AG04450 (cell line): Measurements from ENCODE around the gene RETREG3. TPM values are rescaled to one million over a fixed set of nuclear protein-coding genes. Genes with fewer than 3 reads are reported as not detected.
"Not testable (repeated sequence)": the region's sequence is repeated elsewhere in the genome, so short reads cannot be mapped to it uniquely, and the experiment has no call there.

Source experiments
- CTCF ChIA-PET: fragments of 300-600, 350-600 bp; formaldehyde crosslinking; extraction: SDS; loops from one replicate; lab custom pipeline; 2022; ENCODE audit warnings: antibody characterized with exemption, inconsistent platforms; lab: Charles Lee
- POLR2A ChIA-PET: fragments of 350-600 bp; formaldehyde crosslinking; extraction: SDS; loops from one replicate; lab custom pipeline; 2021; ENCODE audit warnings: antibody characterized with exemption, inconsistent platforms; lab: Yijun Ruan, JAX
- DNase-seq: peaks from one replicate; pipeline ENCODE4 v3.0.0-alpha.2; 2011; ENCODE audit warnings: low read depth, low spot score
- H3K27ac ChIP-seq: one replicate; pipeline ENCODE4 v1.5.1; 2012; ENCODE audit warnings: low read depth, low read length, control low read depth
- H3K27me3 ChIP-seq: one replicate; pipeline ENCODE4 v1.6.0; 2012; ENCODE audit warnings: low read length; ENCODE audit not compliant: control insufficient read depth, insufficient read depth
- H3K4me3 ChIP-seq: 2 replicates; pipeline ENCODE4 v1.5.1; 2011; ENCODE audit warnings: mild to moderate bottlenecking, low read depth, low read length, control low read depth
- H3K9me3 ChIP-seq: 2 replicates; pipeline ENCODE4 v1.5.1; 2012; ENCODE audit warnings: low read length; ENCODE audit not compliant: control insufficient read depth, insufficient read depth
- polyA plus RNA-seq: library from polyadenylated mRNA; depleted of rRNA; stranded (reverse); fragments of >200 nt; gene quantifications from 2 replicates; pipeline ENCODE4 v1.2.3, GENCODE V29; 2011
- TF ChIP-seq, protein P1 (sequence below): IDR thresholded peaks from 2 replicates; pipeline ENCODE4 v1.5.1; 2011; ENCODE audit warnings: low read depth, low read length, control low read depth, inconsistent platforms

The RETREG3 gene
- polyA plus RNA-seq, 1 experiment, result 27.5 TPM

- CTCF ChIA-PET, DNase-seq, H3K9me3 ChIP-seq, H3K27ac ChIP-seq, POLR2A ChIA-PET, H3K4me3 ChIP-seq, H3K27me3 ChIP-seq: not testable (repeated sequence)
- TF ChIP-seq, protein P1, sequence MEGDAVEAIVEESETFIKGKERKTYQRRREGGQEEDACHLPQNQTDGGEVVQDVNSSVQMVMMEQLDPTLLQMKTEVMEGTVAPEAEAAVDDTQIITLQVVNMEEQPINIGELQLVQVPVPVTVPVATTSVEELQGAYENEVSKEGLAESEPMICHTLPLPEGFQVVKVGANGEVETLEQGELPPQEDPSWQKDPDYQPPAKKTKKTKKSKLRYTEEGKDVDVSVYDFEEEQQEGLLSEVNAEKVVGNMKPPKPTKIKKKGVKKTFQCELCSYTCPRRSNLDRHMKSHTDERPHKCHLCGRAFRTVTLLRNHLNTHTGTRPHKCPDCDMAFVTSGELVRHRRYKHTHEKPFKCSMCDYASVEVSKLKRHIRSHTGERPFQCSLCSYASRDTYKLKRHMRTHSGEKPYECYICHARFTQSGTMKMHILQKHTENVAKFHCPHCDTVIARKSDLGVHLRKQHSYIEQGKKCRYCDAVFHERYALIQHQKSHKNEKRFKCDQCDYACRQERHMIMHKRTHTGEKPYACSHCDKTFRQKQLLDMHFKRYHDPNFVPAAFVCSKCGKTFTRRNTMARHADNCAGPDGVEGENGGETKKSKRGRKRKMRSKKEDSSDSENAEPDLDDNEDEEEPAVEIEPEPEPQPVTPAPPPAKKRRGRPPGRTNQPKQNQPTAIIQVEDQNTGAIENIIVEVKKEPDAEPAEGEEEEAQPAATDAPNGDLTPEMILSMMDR, result 0 out of 2 replicates have a peak, but pooled peaks have one; percentile 12
Measured at GRCh38 chr17:42555961-42556617, 53.1 kb downstream of the RETREG3 start.

GRCh38 chr17:42555122-42555622 is 54.0 kb downstream of the RETREG3 start:
- Histone ChIP-seq H3K27me3 (no peaks in the 10 kb centered on the region), H3K27ac (peak overlapping the region; percentile 57), H3K4me3 (peak overlapping the region; percentile 90), H3K9me3 (no peaks in the 10 kb centered on the region; the same call in 1 of the 2 replicates)
- TF ChIP-seq, protein P1, result no peak
- no peak for DNase-seq
- ChIA-PET POLR2A (interaction anchor here (1.2 to 1.7 kb wide), 2 partner anchors 18 to 35 kb away, joined by 5 to 7 read pairs; no protein-coding TSS in a partner anchor), CTCF (no interaction called here)

GRCh38 chr17:42554250-42555121 is 54.7 kb downstream of the RETREG3 start:
- peak overlapping the region; percentile 90 for H3K4me3 ChIP-seq
- H3K27me3 ChIP-seq, result no peaks in the 10 kb centered on the region
- TF ChIP-seq, protein P1, result no peak
- DNase-seq, result no peak
- ChIA-PET CTCF (no interaction called here), POLR2A (interaction anchor here (0.6 to 1.7 kb wide), 3 partner anchors 18 to 584 kb away, joined by 4 to 7 read pairs (median 5); no protein-coding TSS in a partner anchor)
- no peaks in the 10 kb centered on the region; the same call in 1 of the 2 replicates for H3K9me3 ChIP-seq
- peak overlapping the region; percentile 57 for H3K27ac ChIP-seq

- no peaks in the 10 kb centered on the region; the same call in 1 of the 2 replicates for H3K9me3 ChIP-seq
- CTCF ChIA-PET, result no interaction called here
- TF ChIP-seq, protein P1, result no peak
- POLR2A ChIA-PET, result interaction anchor here (1.2 to 1.7 kb wide), 2 partner anchors 17 to 34 kb away, joined by 5 to 7 read pairs; no protein-coding TSS in a partner anchor
- DNase-seq, result no peak
- peak overlapping the region; percentile 52 for H3K27ac ChIP-seq
- no peaks in the 10 kb centered on the region for H3K27me3 ChIP-seq
- H3K4me3 ChIP-seq, result peak overlapping the region; percentile 90
Measured at GRCh38 chr17:42553866-42554249, 55.3 kb downstream of the RETREG3 start.
